Measurements from ENCODE around the gene SCN9A.
A peak's percentile ranks its signal among the peaks of the same experiment; 100 is the strongest.
"Not testable (repeated sequence)": the region's sequence is repeated elsewhere in the genome, so short reads cannot be mapped to it uniquely, and the experiment has no call there.

Gene SCN9A

GRCh38 chr2:166239548-166239947, 136.2 kb downstream of the SCN9A start:
- DNase-seq = no peak

GRCh38 chr2:166238176-166238575, 137.6 kb downstream of the SCN9A start:
- no peak for DNase-seq

GRCh38 chr2:166234112-166234846, 141.5 kb downstream of the SCN9A start:
- DNase-seq = no peak

- no peak for DNase-seq
Observed at GRCh38 chr2:166233244-166233643, 142.5 kb downstream of the SCN9A start.

GRCh38 chr2:166230724-166231070, 145.0 kb downstream of the SCN9A start:
- no peak for DNase-seq

GRCh38 chr2:166230024-166230723, 145.6 kb downstream of the SCN9A start:
- DNase-seq = no peak

- no peak for DNase-seq
Observed at GRCh38 chr2:166229678-166230023, 146.1 kb downstream of the SCN9A start.

- no peak for DNase-seq
Observed at GRCh38 chr2:166224197-166224596, 151.5 kb downstream of the SCN9A start.

- no peak for DNase-seq
Observed at GRCh38 chr2:166223298-166223697, 152.4 kb downstream of the SCN9A start.

GRCh38 chr2:166211079-166211478, 164.7 kb downstream of the SCN9A start:
- DNase-seq = no peak

GRCh38 chr2:166209944-166210343, 165.8 kb downstream of the SCN9A start:
- not testable (repeated sequence) for DNase-seq

GRCh38 chr2:166209367-166209766, 166.4 kb downstream of the SCN9A start:
- not testable (repeated sequence) for DNase-seq

- DNase-seq = not testable (repeated sequence)
Observed at GRCh38 chr2:166206153-166206552, 169.6 kb downstream of the SCN9A start.

- DNase-seq = no peak
Observed at GRCh38 chr2:166202778-166203177, 173.0 kb downstream of the SCN9A start.

GRCh38 chr2:166197446-166197845, 178.3 kb downstream of the SCN9A start:
- no peak for DNase-seq

- DNase-seq = no peak
Observed at GRCh38 chr2:166193407-166193806, 182.3 kb downstream of the SCN9A start.

GRCh38 chr2:166188084-166188483, 187.7 kb downstream of the SCN9A start:
- DNase-seq = no peak

GRCh38 chr2:166184789-166185188, 191.0 kb downstream of the SCN9A start:
- no peak for DNase-seq

- no peak for DNase-seq
Observed at GRCh38 chr2:166181813-166182154, 194.0 kb downstream of the SCN9A start.

GRCh38 chr2:166180951-166181812, 194.6 kb downstream of the SCN9A start:
- DNase-seq = no peak

GRCh38 chr2:166179201-166179600, 196.5 kb downstream of the SCN9A start:
- DNase-seq = no peak

GRCh38 chr2:166173263-166173662, 202.5 kb downstream of the SCN9A start:
- no peak for DNase-seq

GRCh38 chr2:166171216-166171615, 204.5 kb downstream of the SCN9A start:
- DNase-seq = no peak

GRCh38 chr2:166170356-166170755, 205.4 kb downstream of the SCN9A start:
- peak; percentile 7 for DNase-seq
